C4-2B (cell line): ENCODE data around the gene VEZF1.

Source experiments
- CTCF ChIP-seq: fragments of 450-650 bp; conservative IDR thresholded peaks from 2 replicates; pipeline ENCODE4 v1.5.1; 2017; ENCODE audit warnings: mild to moderate bottlenecking
- ZFX ChIP-seq: fragments of 450-650 bp; IDR thresholded peaks from 2 replicates; pipeline ENCODE4 v1.6.1; 2017

GRCh38 chr17:57979076-57979475 lies 9.0 kb downstream of the VEZF1 start:
- TF ChIP-seq CTCF (no peak), ZFX (no peak)
